Stimulated activated CD8-positive, alpha-beta memory T cell treated with anti-CD3 and anti-CD28 coated beads, Interleukin-12 subunit alpha, Interleukin-12 subunit beta, amount 100 ng/mL, for 4 hours (primary cell): Measurements from ENCODE around the gene TRIP13.
"Not testable (repeated sequence)": the region's sequence is repeated elsewhere in the genome, so short reads cannot be mapped to it uniquely, and the experiment has no call there.

Experiments
- DNase-seq: peaks from one replicate; pipeline ENCODE4 v3.0.0-alpha.2; 2020; ENCODE audit warnings: low read depth

TRIP13 gene

DNA sequence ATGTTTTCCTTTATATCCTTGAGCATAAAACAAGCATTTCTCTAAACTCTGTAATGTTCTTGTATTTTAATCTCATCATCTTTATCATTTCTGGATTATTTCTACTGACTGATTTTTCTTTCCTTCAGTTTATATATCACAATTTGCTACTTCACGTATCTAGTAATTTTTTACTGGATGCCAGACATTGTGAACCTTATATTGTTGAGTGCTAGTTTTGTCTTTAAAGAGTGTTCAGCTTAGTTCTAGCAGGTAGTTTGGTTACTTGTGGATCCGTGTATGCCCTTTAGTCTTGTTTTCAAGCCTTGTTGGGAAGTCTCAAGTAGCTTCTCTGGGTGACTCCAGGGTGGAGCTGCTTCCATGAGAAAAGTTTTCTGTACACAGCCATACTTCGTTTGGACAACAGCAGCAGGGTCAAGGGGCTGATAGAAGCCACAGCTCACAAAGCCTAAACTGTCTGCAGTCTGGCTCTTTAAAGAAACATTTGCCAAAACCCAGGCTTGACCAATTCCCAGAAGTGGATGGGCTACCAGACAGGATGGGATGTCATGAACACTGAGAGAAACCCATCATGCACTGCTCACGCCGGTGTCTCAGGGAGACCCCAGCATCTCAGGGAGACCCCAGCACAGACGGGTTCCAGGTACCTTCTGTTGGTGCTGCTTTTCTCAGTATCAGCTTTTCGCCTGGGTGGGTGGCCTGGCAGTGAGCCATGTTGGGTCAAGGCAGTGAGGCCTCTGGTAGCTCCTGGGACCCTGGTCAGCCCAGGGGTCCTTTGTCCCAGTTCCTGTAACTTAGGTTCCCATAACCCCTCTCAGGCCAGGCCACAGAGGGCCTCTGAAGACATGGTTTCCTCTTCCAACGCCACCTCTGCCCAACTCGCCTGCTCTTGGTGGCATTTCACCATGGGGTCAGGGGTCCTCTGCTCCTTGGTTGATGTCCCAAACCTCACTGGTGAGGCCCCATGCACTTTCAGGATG lies 29.1 kb downstream of the TRIP13 start:
- no peak for DNase-seq

DNA sequence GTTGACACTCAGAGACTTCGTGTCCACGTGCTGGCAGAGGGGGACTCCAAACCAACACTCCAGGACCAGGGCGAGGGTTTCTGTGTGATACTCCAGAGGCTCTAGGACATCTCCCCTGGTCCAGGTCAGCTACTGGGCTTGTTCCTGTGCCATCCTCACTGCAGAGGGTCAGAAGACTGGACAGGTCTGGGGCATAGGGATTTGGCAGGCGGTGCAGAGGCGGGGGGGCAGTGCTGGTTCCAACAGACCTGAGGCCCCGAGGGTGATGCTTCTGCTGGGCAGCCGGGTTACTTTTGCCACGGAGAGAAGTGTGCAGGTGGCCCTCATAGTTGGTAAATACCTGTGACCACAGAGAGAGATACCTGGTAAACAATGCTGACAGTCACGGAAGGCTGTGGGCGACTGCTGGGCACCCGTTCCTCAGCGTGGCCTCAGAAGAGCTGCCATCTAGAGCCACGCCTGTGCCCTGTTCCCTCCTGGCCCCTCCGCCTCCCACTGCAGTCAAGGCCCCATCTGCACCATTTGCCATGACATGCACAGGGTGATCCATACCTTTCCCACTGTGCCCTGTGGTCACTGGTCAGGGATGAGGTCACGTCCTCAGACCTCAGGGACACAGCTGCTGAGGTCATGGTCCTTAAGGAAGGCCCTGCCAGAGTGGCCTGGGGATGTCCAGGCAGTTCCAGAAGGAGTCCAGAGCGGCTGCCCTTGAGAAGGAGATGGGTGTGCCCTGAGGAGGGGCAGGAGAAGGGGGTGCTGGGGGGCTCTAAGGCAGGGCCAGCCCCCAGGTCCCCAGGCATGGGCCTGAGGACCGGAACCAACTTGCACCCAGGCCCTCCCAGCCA lies 30.0 kb downstream of the TRIP13 start:
- DNase-seq = no peak

- DNase-seq = peak; percentile 45
Observed at GRCh38 chr5:923281-923873, 30.7 kb downstream of the TRIP13 start.

- no peak for DNase-seq
Observed at GRCh38 chr5:926417-927171, 33.9 kb downstream of the TRIP13 start.

DNA sequence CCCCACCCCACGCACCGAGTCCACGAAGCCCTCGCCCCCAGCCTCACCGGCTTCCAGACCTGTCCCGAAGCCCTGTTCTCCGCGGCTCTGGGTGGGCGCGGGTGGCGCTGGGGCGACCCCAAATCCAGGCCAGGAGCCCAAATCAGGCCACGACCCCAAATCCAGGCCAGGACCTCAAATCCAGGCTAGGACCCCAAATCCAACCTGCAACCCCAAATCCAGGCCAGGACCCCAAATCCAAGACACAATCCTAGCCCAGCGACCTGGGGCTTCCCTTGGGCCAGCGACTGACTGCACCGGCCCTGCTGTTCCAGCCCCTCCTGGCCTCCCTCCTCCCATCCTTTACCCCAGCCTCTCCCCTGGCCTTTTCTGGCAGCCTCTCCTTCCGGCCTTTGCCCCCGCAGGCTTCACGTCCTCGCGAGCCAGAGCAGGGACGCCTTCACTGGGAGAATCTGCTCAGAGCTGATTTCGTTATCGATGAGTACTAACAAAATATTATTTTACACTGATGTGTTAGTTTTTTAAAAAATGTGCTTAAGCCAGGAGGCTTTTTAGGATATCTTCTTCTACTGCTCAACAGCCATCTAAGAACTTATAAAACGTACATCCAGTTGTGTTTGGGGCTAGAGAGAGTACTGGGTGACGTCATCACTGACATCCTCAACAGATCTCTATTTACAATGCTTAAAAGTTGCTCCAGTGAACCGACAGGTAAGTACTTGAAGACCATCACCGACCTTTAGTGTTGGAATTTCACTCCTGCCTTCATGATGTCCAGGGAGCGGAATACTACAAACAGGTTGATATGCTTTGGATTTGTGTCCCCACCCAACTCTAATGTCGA lies 34.7 kb downstream of the TRIP13 start:
- DNase-seq = no peak

DNA sequence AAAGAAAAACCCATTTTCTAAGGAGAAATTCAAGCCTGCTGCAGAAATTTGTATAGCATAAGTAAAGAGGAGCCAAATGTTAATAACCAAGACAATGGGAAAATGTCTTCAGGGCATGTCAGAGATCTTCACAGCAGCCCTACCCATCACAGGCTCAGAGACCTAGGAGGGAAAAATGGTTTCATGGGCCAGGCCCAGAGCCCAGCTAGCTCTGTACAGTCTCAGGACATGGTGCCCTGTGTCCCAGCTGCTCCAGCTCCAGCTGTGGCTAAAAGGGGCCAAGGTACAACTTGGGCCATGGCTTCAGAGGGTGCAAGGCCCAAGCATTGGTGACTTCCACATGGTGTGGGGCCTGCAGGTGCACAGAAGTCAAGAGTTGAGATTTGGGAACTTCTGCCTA lies 36.5 kb downstream of the TRIP13 start:
- not testable (repeated sequence) for DNase-seq

- DNase-seq = no peak
Observed at GRCh38 chr5:929596-929995, 36.9 kb downstream of the TRIP13 start.

DNA sequence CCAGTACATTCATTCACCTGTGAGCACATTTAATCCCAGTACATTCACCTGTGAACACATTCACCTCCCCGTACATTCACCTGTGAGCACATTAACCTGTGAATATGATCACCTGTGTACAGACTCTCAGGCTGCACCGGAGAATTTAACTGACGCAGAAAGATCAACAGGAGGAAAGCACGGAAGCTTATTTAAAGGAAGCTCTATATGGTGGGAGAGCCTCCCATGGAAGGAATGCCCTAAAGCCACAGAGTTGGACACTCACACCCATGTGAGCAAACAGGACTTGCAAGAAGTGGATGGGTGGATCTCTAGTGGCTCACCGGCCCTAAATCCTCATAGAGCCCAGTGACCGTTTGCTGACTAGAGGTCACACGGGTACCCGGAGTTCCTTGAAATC lies 38.2 kb downstream of the TRIP13 start:
- no peak for DNase-seq

DNA sequence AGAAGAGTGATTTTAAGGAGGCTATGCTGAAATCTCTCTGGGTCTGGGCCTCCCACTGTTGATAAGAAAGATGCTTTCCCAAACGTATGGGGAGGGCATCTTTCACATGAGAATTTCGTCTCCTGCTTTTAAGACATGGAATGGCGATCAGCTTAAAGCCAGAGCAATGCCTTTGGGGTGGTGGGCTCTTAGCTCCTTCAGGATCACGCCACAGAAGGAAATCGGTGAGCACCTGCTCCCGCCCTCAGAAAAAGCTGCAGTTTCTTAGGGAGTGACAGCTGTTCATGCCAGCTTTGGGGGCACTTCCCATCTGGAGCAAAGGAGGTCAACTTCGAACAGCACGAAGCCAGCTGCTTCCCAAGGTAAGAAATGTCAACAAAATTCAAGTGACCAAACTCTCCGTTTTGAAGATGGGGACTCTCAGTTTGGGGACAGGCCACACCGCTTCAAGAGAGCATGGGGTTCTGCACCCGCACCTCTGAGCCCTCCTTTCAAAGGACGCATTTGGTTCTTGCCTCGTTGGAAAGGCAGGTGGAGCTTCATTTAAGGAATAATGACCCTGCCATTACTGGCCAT lies 39.0 kb downstream of the TRIP13 start:
- no peak for DNase-seq

DNA sequence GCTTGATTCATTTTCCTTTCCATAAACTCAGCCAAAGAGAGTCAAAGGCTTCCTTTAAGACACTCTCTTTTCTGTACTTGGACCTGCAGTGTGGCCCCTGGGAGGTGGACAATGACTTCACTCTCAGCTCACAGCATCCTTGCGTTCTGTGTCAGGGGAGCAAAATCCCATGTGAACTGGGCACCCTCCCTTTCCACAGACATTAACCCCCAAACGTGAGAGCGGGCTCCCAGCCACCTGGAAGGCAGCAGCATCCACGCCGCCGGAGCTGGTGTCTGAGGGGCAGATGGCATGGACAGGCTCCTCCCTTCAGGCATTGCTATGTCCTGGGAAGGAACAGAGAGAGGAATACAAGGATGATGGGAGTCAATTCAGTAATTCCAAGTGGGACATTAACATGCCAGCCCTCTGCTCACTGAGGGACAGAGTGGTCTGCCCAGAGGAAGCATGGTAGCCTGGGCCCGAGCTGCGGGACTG lies 39.5 kb downstream of the TRIP13 start:
- no peak for DNase-seq

GRCh38 chr5:932628-933250 lies 40.1 kb downstream of the TRIP13 start:
- no peak for DNase-seq

GRCh38 chr5:933251-933861 lies 40.7 kb downstream of the TRIP13 start:
- no peak for DNase-seq

- not testable (repeated sequence) for DNase-seq
Observed at GRCh38 chr5:933951-934350, 41.3 kb downstream of the TRIP13 start.

DNA sequence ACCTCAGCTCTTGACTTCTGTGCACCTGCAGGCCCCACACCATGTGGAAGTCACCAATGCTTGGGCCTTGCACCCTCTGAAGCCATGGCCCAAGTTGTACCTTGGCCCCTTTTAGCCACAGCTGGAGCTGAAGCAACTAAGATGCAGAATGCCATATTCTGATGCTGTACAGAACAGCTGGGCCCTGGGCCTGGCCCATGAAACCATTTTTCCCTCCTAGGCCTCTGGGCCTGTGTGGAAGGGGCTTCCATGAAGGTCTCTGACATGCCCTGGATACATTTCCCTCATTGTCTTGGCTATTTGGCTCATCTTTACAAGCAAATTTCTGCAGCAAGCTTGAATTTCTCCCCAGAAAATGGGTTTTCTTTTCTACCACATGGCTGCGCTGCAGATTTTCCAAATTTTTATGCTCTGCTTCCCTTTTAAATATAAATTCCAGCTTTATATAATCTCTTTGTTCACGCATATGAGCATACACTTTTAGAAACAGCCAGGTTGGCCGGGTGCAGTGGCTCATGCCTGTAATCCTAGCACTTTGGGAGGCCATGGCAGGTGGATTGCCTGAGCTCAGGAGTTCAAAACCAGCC lies 41.8 kb downstream of the TRIP13 start:
- DNase-seq = not testable (repeated sequence)

- DNase-seq = no peak
Observed at GRCh38 chr5:935510-936084, 42.9 kb downstream of the TRIP13 start.

DNA sequence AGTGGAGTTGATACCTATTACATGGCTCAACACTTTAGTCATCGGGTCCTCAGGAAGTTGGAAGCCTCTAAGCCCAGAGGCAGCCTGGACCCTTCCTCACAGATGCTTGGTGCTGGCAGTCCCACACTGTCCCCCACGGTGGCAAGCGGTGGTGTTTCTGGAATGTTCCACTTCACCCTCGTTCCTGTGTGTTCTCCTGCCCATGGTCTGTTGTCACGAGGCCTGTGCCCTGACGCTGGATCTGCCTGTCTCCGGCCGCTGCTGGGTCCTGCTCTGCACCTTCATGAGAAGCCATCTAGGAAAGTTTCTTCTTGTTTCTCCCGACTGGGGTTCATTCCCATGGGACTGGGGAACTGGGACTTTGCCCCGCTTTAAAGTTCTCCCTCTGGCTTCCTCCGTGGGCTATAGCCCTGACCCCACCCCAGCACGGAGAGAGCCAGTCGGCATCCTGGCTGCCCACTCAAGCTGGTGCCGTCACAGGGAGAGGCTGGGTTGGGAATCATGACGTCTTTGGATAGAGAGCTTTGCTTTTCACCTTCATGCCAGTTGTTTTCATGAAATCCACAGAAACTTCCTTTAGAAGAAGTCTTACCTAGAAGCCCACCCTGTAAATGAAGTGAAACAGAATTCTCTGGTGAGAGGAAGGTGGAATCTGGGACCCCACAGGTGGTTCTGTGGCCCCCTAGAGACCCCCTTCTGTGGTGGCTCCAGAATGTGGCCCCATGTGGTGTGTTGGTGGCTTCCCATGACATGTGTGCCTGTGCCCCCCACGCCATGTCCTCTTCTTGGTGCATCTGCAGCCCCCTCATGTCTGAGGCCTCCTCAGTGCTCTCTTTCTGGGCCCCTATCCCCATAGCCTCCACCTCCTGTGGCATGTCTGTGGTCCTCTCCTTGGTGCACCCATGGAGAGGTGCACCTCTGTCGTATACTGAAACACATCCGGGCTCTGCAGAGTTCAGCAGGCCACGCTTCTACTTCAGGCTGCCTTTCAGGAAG lies 43.8 kb downstream of the TRIP13 start:
- DNase-seq = no peak

GRCh38 chr5:937151-937924 lies 44.7 kb downstream of the TRIP13 start:
- DNase-seq = no peak
